SK-N-SH (cell line): ENCODE measurements around the gene LPIN1. TPM values are rescaled to one million over a fixed set of nuclear protein-coding genes. Genes with fewer than 3 reads are reported as not detected.

Experiments used
- CTCF ChIA-PET: fragments of 300-600, 350-600 bp; formaldehyde crosslinking; extraction: SDS; loops from one replicate; lab custom pipeline; 2021; lab: Yijun Ruan, JAX
- POLR2A ChIA-PET: fragments of 350-600 bp; sonication (Branson Sonifier 250); formaldehyde crosslinking; extraction: SDS; loops from one replicate; lab custom pipeline; 2020; ENCODE audit warnings: antibody characterized with exemption, inconsistent platforms; lab: Yijun Ruan, JAX
- DNase-seq: peaks from one replicate; pipeline ENCODE4 v3.0.0; 2012
- H2AFZ ChIP-seq: fragments of 200-600 bp; sonication (generic); 2 replicates; pipeline ENCODE4 v1.8.1; 2016; ENCODE audit warnings: antibody characterized with exemption, mild to moderate bottlenecking, low read depth
- H3F3A ChIP-seq: fragments of 200-600 bp; sonication (generic); replicated peaks from 2 replicates; pipeline ENCODE3; 2016; ENCODE audit warnings: antibody characterized with exemption, mild to moderate bottlenecking; ENCODE audit not compliant: insufficient read depth
- H3K27ac ChIP-seq, 2 experiments: fragments of 200-500 bp in 1 of 2; fragments of 200-600 bp in 1 of 2; sonication (Bioruptor generic) in 1 of 2; sonication (generic), shearing (Covaris generic) in 1 of 2; 2 replicates each; pipeline versions ENCODE4 v1.5.1 to v1.6.1; 2014 to 2016; ENCODE audit warnings: low read depth in 2 of 2, inconsistent platforms in 1 of 2, low read length in 1 of 2, mild to moderate bottlenecking in 1 of 2, mixed read lengths in 1 of 2
- H3K27me3 ChIP-seq: fragments of 200-600 bp; sonication (generic), shearing (Covaris generic); 2 replicates; pipeline ENCODE4 v1.6.1; 2016; ENCODE audit warnings: mixed run types; ENCODE audit not compliant: insufficient read depth
- H3K36me3 ChIP-seq, 2 experiments: fragments of 200-500 bp in 1 of 2; fragments of 200-600 bp in 1 of 2; sonication (Bioruptor generic) in 1 of 2; sonication (generic) in 1 of 2; replicated peaks in 1 of 2; 2 replicates each; pipeline versions ENCODE3 to v1.5.1; 2014 to 2016; ENCODE audit warnings: low read length in 1 of 2, mild to moderate bottlenecking in 1 of 2; ENCODE audit not compliant: insufficient read depth in 2 of 2, control insufficient read depth in 1 of 2
- H3K4me1 ChIP-seq, 2 experiments: fragments of 200-500 bp in 1 of 2; fragments of 200-600 bp in 1 of 2; sonication (Bioruptor generic) in 1 of 2; sonication (generic), shearing (Covaris generic) in 1 of 2; 2 replicates each; pipeline versions ENCODE4 v1.5.1 to v1.6.1; 2014 to 2016; ENCODE audit warnings: low read depth in 1 of 2, low read length in 1 of 2, mixed run types in 1 of 2; ENCODE audit not compliant: insufficient read depth in 2 of 2, control insufficient read depth in 1 of 2
- H3K4me2 ChIP-seq: fragments of 200-600 bp; sonication (generic), shearing (Covaris generic); 2 replicates; pipeline ENCODE4 v1.6.1; 2017; ENCODE audit warnings: mixed run types
- H3K4me3 ChIP-seq, 2 experiments: fragments of 200-500 bp in 1 of 2; fragments of 200-600 bp in 1 of 2; sonication (Bioruptor generic) in 1 of 2; sonication (generic), shearing (Covaris generic) in 1 of 2; 2 replicates each; pipeline versions ENCODE4 v1.5.1 to v1.8.1; 2014 to 2016; ENCODE audit warnings: low read depth in 2 of 2, inconsistent platforms in 1 of 2, low read length in 1 of 2, mild to moderate bottlenecking in 1 of 2, mixed read lengths in 1 of 2, moderate library complexity in 1 of 2
- H3K79me2 ChIP-seq: fragments of 200-600 bp; sonication (generic); 2 replicates; pipeline ENCODE4 v1.8.1; 2017; ENCODE audit warnings: mild to moderate bottlenecking; ENCODE audit not compliant: insufficient read depth
- H3K9ac ChIP-seq: fragments of 200-600 bp; sonication (generic); 2 replicates; pipeline ENCODE4 v1.6.1; 2017; ENCODE audit warnings: mixed run types
- H3K9me2 ChIP-seq: fragments of 200-600 bp; sonication (generic); 2 replicates; pipeline ENCODE4 v1.6.1; 2017; ENCODE audit warnings: mixed run types
- H3K9me3 ChIP-seq: fragments of 200-600 bp; sonication (generic); 2 replicates; pipeline ENCODE4 v1.6.1; 2017; ENCODE audit warnings: mixed run types, mild to moderate bottlenecking, moderate library complexity
- H4K20me1 ChIP-seq: fragments of 200-600 bp; sonication (generic); 2 replicates; pipeline ENCODE4 v1.6.1; 2017; ENCODE audit warnings: mild to moderate bottlenecking, mixed run types; ENCODE audit not compliant: insufficient read depth
- CTCF ChIP-seq: fragments of 200-600 bp; sonication (generic); IDR thresholded peaks from 2 replicates; pipeline ENCODE4 v1.6.1; 2017; ENCODE audit warnings: antibody characterized with exemption, mild to moderate bottlenecking, moderate library complexity
- ELF1 ChIP-seq: IDR thresholded peaks from 2 replicates; pipeline ENCODE4 v1.4.0; 2012
- EP300 ChIP-seq, 2 experiments: IDR thresholded peaks; 2 replicates each; pipeline versions ENCODE4 v1.4.0 to v1.6.1; 2012; ENCODE audit warnings: borderline replicate concordance in 1 of 2, low read depth in 1 of 2, low read length in 1 of 2
- EZH2phosphoT487 ChIP-seq: fragments of 200-600 bp; sonication (generic); IDR thresholded peaks from 2 replicates; pipeline ENCODE4 v1.6.1; 2017; ENCODE audit warnings: low read depth, mixed run types, mild to moderate bottlenecking, antibody characterized with exemption, moderate library complexity, borderline replicate concordance
- GATA2 ChIP-seq: sonication (generic); formaldehyde crosslinking; IDR thresholded peaks from 2 replicates; pipeline ENCODE4 v1.5.0; 2020; ENCODE audit warnings: mild to moderate bottlenecking, missing genetic modification reagents
- MXI1 ChIP-seq: IDR thresholded peaks from 2 replicates; pipeline ENCODE4 v1.6.1; 2012; ENCODE audit warnings: mild to moderate bottlenecking, low read depth, low read length, improper control_type of control experiment
- NFIC ChIP-seq: IDR thresholded peaks from 2 replicates; pipeline ENCODE4 v1.4.0; 2012; ENCODE audit warnings: borderline replicate concordance
- POLR2AphosphoS5 ChIP-seq: IDR thresholded peaks from 2 replicates; pipeline ENCODE4 v1.6.1; 2012; ENCODE audit warnings: low read depth, low read length
- RAD21 ChIP-seq: IDR thresholded peaks from 2 replicates; pipeline ENCODE4 v1.6.1; 2012; ENCODE audit warnings: mild to moderate bottlenecking, low read length
- RCOR1 ChIP-seq: fragments of 150-350 bp; IDR thresholded peaks from 2 replicates; pipeline ENCODE4 v1.6.1; 2017; ENCODE audit warnings: antibody characterized with exemption, low read length
- RFX5 ChIP-seq: IDR thresholded peaks from 2 replicates; pipeline ENCODE4 v1.6.1; 2012; ENCODE audit warnings: mild to moderate bottlenecking, improper control_type of control experiment, low read length
- RXRA ChIP-seq: IDR thresholded peaks from 2 replicates; pipeline ENCODE4 v1.4.0; 2012; ENCODE audit warnings: low read depth, mild to moderate bottlenecking, borderline replicate concordance
- SIN3A ChIP-seq: IDR thresholded peaks from 2 replicates; pipeline ENCODE4 v1.6.1; 2012; ENCODE audit warnings: low read depth, mild to moderate bottlenecking, low read length, moderate library complexity, borderline replicate concordance
- SMC3 ChIP-seq: IDR thresholded peaks from 2 replicates; pipeline ENCODE4 v1.6.1; 2012; ENCODE audit warnings: low read depth, low read length, improper control_type of control experiment
- TCF12 ChIP-seq: IDR thresholded peaks from 2 replicates; pipeline ENCODE4 v1.4.0; 2012
- USF2 ChIP-seq: fragments of 150-350 bp; IDR thresholded peaks from 2 replicates; pipeline ENCODE4 v1.6.1; 2017; ENCODE audit warnings: antibody characterized with exemption, low read length, low read depth, borderline replicate concordance
- WGBS: methylation state at CpG from one replicate; pipeline ENCODE4 v1.1.6; 2017; ENCODE audit warnings: low lambda C conversion rate; 5-methylcytosine and 5-hydroxymethylcytosine counted together
- polyA plus RNA-seq, 3 experiments: library from polyadenylated mRNA; depleted of rRNA; stranded (reverse); fragments of >200 nt; gene quantifications; 2 replicates each; pipeline ENCODE4 v1.2.3, GENCODE V29; 2012
- TF ChIP-seq, protein P1 (sequence below): IDR thresholded peaks from 2 replicates; pipeline ENCODE4 v1.6.1; 2012; ENCODE audit warnings: mild to moderate bottlenecking, low read depth, low read length, moderate library complexity

Gene LPIN1
- polyA plus RNA-seq, 1 of the 3 experiments (the other 2 are of a cell fraction), result 22.1 TPM

DNA sequence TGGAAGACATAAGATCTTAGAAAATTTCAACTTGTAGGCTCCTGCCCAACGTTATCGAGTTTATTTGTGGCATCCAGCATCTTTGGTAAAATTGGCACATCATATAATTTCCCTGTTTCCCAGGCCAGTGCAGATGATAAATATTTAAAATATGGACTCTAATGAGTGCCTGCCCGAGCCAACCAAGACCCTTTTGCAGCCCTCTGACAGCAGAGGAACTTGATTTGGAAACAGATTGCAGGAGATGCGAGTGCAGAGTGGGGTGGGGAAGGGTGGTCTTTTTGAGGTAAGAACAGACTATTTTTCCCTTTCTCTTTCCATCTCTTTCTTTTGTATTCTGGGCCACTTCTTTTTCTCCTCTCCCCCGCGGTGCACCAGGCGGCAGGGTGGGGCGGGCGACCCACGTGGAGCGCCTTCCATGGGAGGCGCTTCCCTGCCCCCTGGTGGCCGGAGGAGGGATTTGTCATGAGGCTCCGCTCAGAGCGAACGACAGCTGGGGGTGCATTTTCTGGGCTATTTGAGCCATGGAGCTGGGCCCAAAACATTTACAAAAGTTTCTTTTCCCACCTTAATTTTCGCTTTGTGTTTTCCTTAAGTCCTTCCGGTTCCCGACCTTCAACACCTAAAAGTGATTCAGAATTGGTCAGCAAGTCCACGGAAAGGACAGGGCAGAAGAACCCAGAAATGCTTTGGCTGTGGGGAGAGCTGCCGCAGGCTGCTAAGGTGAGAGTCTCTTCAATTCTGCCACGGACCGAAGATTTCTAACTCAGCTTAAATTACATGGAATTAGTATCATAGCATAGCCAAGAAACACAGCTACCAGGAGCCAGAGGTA lies 32.7 kb downstream of the LPIN1 start (continued):
- TF ChIP-seq EZH2phosphoT487 (no peak), MXI1 (peak; percentile 99), TCF12 (no peak), RCOR1 (no peak), SMC3 (peak; percentile 98)
- TF ChIP-seq, protein P1, sequence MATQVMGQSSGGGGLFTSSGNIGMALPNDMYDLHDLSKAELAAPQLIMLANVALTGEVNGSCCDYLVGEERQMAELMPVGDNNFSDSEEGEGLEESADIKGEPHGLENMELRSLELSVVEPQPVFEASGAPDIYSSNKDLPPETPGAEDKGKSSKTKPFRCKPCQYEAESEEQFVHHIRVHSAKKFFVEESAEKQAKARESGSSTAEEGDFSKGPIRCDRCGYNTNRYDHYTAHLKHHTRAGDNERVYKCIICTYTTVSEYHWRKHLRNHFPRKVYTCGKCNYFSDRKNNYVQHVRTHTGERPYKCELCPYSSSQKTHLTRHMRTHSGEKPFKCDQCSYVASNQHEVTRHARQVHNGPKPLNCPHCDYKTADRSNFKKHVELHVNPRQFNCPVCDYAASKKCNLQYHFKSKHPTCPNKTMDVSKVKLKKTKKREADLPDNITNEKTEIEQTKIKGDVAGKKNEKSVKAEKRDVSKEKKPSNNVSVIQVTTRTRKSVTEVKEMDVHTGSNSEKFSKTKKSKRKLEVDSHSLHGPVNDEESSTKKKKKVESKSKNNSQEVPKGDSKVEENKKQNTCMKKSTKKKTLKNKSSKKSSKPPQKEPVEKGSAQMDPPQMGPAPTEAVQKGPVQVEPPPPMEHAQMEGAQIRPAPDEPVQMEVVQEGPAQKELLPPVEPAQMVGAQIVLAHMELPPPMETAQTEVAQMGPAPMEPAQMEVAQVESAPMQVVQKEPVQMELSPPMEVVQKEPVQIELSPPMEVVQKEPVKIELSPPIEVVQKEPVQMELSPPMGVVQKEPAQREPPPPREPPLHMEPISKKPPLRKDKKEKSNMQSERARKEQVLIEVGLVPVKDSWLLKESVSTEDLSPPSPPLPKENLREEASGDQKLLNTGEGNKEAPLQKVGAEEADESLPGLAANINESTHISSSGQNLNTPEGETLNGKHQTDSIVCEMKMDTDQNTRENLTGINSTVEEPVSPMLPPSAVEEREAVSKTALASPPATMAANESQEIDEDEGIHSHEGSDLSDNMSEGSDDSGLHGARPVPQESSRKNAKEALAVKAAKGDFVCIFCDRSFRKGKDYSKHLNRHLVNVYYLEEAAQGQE, result 0 out of 2 replicates have a peak, but pooled peaks have one; percentile 27
- TF ChIP-seq, all 33 proteins: peak for 10

- H4K20me1 ChIP-seq, result no peaks in the 10 kb centered on the region
- H3K4me2 ChIP-seq, result no peak overlapping the region
- peaks cover 2% of the 10 kb centered on the region for H3F3A ChIP-seq
- H3K4me1 ChIP-seq, result peaks cover 0 to 8% of the 10 kb centered on the region in 2 experiments; a peak in 2 of 4 replicates
- ChIA-PET CTCF (interaction anchor here (0.6 to 18.0 kb wide), 7 partner anchors 38 to 1225 kb away, joined by 3 to 886 read pairs (median 5); partner anchors contain the start of gene LPIN1), POLR2A (no interaction called here)
- peaks cover 30 to 69% of the 10 kb centered on the region in 2 experiments for H3K36me3 ChIP-seq
- H3K4me3 ChIP-seq, result no peak overlapping the region
- WGBS, result 98% methylated on average over 3 of the region's 3 CpGs
- H3K27me3 ChIP-seq, result no peaks in the 10 kb centered on the region
- no peak overlapping the region for H2AFZ ChIP-seq
- no peaks in the 10 kb centered on the region for H3K9me3 ChIP-seq
- 0 out of 2 replicates have a peak, but pooled peaks cover 2% of the 10 kb centered on the region for H3K79me2 ChIP-seq
- no peak overlapping the region for H3K9ac ChIP-seq
- no peak for DNase-seq
- no peak for TF ChIP-seq NFIC
- no peak for TF ChIP-seq GATA2 (CRISPR knock-in tag)
- TF ChIP-seq USF2, result no peak
- no peak for TF ChIP-seq RXRA
- no peak for TF ChIP-seq POLR2AphosphoS5
- TF ChIP-seq CTCF, result no peak
- no peak for TF ChIP-seq EP300 (IDR thresholded peaks at IDR 0.05; ENCODE audit: borderline replicate concordance in 1 of 2, low read depth in 1 of 2, low read length in 1 of 2)
- no peak for TF ChIP-seq SIN3A
- no peak for TF ChIP-seq RAD21
- TF ChIP-seq SMC3, result no peak
- TF ChIP-seq RFX5, result no peak
- no peak for TF ChIP-seq ELF1
- H3K27ac ChIP-seq, result no peak overlapping the region
- no peaks in the 10 kb centered on the region for H3K9me2 ChIP-seq
Measured at GRCh38 chr2:11781602-11782001, 35.2 kb downstream of the LPIN1 start.
